GF-D8 (cell line): ENCODE data around the gene GRID1.
"Not testable (repeated sequence)": the region's sequence is repeated elsewhere in the genome, so short reads cannot be mapped to it uniquely, and the experiment has no call there.

Experiments
- DNase-seq: peaks from one replicate; lab custom pipeline; 2025; lab: John Stamatoyannopoulos, UW

The GRID1 gene

GRCh38 chr10:85720931-85721590 is 645.5 kb downstream of the GRID1 start:
- DNase-seq, result no peak

DNA sequence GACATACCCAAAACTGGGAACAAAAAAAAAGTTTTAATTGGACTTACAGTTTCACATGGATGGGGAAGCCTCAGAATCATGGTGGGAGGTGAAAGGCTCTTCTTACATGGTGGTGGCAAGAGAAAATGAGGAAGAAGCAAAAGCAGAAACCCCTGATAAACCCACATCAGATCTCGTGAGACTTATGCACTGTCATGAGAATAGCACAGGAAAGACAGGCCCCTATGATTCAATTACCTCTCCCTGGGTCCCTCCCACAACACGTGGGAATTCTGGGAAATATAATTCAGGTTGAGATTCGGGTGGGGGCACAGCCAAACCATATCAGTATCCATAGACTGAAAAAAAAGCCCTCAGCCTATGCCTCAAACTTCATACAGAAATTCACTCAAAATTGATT is 647.2 kb downstream of the GRID1 start:
- no peak for DNase-seq

DNA sequence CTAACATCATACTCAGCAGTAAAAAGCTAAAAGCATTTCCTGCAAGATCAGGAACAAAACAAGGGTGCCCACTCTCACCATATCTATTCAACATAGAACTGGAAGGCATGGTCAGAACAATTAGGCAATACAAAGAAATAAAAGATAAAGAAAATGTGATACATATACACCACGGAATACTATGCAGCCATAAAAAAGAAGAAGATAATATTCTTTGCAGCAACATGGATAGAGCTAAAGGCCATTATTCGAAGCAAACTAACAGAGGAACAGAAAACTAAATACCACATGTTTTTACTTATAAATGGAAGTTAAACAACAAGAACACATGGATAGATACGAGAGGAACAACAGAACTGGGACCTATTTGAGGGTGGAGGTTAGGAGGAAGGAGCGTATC is 652.7 kb downstream of the GRID1 start:
- no peak for DNase-seq

DNA sequence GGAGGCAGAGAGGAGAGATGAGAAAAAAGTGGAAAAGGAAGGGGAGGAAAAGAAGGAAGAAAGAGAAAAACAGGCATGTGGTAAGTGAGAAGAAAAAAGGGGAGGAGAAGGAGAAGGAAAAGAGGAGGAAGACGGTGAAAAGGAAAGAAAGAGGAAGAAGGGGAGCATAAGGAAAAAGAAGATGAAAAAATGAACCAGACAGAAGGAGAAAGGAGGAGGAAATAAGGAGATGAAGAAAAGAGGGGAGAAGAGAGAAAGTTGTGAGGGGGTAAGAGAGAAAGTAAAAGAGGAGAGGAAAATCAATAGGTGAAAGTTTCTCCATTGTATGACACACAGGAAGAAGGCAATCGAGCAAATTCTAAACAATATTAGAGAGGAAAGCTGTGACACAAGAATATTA is 663.8 kb downstream of the GRID1 start:
- no peak for DNase-seq

GRCh38 chr10:85699066-85699465 is 667.5 kb downstream of the GRID1 start:
- DNase-seq, result not testable (repeated sequence)

- no peak for DNase-seq
Measured at GRCh38 chr10:85696893-85697292, 669.7 kb downstream of the GRID1 start.

- no peak for DNase-seq
Measured at GRCh38 chr10:85682621-85683020, 684.0 kb downstream of the GRID1 start.

GRCh38 chr10:85679710-85680109 is 686.9 kb downstream of the GRID1 start:
- no peak for DNase-seq

- no peak for DNase-seq
Measured at GRCh38 chr10:85679061-85679460, 687.5 kb downstream of the GRID1 start.

DNA sequence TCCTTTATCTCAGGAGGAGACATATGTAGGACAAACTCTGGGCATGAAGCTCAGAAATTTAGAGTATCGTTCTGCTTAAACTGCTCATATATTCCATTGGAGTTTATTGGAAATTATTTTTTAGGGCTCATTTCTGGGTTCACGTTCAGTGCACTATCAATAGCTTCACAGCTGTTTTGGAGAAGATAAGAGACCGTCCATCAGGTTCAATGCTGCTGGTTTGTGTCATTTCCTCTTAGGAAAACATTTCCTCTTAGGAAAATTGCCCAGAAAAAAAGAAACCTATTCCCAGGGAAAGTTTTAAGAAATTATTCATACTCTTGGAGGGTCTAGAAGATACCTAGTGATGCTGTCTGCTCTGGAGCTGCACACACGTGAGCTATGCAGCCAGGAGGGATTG is 691.7 kb downstream of the GRID1 start:
- no peak for DNase-seq

DNA sequence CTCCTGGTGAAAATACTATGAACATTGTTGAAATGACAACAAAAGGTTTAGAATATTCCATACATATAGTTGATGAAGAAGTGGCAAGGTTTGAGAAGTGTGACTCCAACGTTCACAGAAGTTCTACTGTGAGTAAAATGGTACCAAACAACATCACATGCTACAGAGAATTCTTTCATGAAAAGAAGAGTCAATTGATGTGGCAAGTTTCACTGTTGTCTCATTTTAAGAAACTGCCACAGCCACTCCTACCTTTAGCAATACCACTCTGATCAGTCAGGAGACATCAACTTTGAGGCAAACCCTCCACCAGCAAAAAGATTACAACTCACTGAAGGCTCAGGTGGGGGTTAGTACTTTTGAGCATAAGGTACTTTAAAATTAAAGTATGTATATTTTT is 693.3 kb downstream of the GRID1 start:
- DNase-seq, result no peak

DNA sequence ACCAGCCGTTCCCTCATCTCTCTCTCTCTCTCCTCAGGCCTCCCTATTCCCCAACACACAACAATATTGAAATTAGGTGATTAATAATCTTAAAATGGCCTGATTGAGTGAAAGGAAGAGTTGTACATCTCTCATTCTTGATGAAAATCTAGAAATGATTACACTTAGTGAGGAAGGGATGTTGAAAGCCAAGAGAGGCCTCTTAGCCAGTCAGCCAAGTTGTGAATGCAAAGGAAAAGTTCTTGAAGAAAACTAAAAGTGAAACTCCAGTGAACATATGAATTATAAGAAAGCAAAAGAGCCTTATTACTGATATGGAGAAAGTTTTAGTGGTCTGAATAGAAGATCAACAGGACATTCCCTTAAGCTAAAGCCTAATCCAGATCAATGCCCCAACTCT is 695.1 kb downstream of the GRID1 start:
- DNase-seq, result no peak

- no peak for DNase-seq
Measured at GRCh38 chr10:85668522-85668921, 698.1 kb downstream of the GRID1 start.

DNA sequence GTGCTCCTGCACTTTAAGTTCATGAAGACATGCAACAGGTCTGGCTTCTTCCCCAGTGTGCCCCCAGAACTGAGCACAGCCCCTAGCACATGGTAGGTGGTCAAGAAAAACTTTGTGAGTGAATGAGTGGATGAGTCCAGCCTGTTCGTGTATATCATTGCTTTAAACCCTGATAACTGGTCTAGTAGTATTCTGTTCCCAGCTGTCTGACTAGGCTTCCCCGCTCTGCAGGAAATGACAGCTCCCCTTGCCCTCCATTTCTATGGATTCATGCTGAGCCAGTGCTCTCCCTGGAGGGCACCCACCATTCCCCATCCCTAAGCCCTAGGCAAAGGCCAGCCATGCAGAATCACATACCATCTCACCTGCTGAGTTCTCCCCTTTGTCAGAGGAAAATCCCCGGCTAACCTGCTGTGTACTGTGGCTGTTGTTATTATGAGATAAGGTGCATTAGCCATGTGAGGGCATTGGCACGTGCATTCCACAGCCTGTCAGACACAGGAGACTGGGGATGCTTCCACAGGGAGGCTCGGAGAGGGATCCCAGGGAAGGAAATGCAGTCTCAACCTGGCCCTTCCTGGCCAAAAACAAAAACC is 698.9 kb downstream of the GRID1 start:
- no peak for DNase-seq

GRCh38 chr10:85666987-85667386 is 699.6 kb downstream of the GRID1 start:
- no peak for DNase-seq

DNA sequence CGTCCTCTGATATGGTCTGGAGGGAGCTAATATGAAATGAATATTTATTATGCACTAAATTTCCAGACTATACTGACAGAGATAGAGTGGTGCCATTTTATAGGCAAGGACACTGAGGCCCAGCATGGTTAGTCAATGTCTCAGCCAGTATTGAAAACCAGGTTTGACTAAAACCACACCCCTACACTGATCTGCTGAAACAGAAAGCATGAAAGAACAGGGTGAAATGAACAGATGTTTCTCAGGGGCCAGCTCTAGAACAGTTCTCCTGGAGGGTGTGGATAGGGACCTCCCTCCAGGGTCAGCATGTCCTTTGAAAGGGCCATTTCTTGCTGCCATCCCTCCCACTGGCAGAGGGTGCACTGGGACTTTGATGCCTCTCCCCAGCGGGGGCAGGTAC is 700.5 kb downstream of the GRID1 start:
- no peak for DNase-seq

GRCh38 chr10:85665681-85666080 is 700.9 kb downstream of the GRID1 start:
- no peak for DNase-seq

DNA sequence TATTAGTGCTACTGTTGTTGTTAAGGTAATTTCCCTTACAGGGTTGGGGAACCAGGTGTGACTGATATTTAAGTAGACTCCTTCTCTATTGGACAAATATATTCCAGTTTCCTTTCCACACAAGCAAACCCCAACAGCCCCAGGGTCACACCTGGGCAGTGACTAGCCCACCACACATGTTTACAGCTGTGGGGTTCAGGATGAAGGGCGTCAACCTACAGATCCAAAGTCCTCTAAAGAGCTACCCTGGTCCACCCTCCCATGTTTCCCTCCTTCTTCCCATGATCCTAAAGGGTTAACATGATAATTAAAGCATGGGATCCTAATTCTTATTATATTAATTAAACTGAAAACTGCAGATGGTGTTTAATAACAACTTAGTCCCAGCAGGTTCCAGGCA is 701.5 kb downstream of the GRID1 start:
- no peak for DNase-seq

DNA sequence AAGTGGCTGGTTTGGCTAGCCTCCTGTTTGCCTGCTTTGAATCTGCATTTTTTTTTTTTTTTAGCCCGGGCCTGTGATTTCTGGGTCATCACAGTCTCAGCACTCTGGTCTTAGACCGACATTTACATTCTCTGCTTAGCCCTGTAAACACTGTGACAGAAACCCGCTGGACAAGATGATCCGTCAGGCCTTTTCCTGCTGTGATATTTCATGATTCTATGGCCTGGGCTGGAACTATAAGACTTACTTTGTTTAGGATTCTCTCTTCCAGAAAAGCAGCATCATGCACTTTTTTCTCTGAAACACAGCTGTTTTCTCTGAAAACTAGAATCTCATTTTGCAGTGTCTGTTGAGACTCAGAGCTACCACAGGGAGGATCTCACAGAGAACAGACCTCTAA is 705.5 kb downstream of the GRID1 start:
- no peak for DNase-seq

- no peak for DNase-seq
Measured at GRCh38 chr10:85659331-85659730, 707.3 kb downstream of the GRID1 start.

GRCh38 chr10:85658518-85658917 is 708.1 kb downstream of the GRID1 start:
- no peak for DNase-seq

- DNase-seq, result no peak
Measured at GRCh38 chr10:85657476-85658113, 709.0 kb downstream of the GRID1 start.

DNA sequence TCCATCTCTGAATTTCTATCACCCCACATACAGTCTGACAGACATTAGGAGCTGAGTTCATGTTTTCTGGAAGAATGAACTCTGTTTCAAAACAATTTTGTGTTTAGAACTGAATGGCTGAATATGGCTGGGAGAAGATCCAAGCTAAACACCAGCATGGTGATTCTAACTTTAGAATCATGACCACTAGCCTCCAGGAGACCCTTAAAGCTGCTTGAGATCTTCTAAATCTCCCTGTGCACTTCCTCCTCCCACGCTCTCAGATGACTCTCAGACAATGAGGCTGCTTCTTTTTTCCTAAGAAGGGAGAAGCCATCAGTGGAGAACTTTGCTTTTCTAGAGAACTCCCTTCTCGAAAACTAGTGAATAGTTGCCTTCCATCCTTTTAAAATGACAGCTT is 711.2 kb downstream of the GRID1 start:
- no peak for DNase-seq

- DNase-seq, result no peak
Measured at GRCh38 chr10:85651497-85651882, 715.1 kb downstream of the GRID1 start.
